H1 (cell line): ENCODE measurements around the gene BMPR1A. TPM values are rescaled to one million over a fixed set of nuclear protein-coding genes. Genes with fewer than 3 reads are reported as not detected.

ENCODE experiments used
- CTCF ChIA-PET: fragments of 300-600 bp; sonication (Branson Sonifier 250); formaldehyde crosslinking; loops from one replicate; lab custom pipeline; 2021; ENCODE audit not compliant: partially characterized antibody; lab: Charles Lee
- POLR2A ChIA-PET: fragments of 300-600 bp; sonication (Branson Sonifier 250); formaldehyde crosslinking; loops from one replicate; lab custom pipeline; 2021; ENCODE audit warnings: inconsistent platforms; ENCODE audit not compliant: partially characterized antibody; lab: Charles Lee
- DNase-seq, 2 experiments: peaks; one replicate each; pipeline versions ENCODE4 v3.0.0 to v3.0.0-alpha.2; 2010 to 2022; ENCODE audit warnings: low spot score in 2 of 2, low read depth in 1 of 2, mixed read lengths in 1 of 2
- FAIRE-seq: peaks from 2 replicates; lab custom pipeline; 2011; peaks lifted over from hg19 to GRCh38; lab: Jason Lieb, UNC
- H2AFZ ChIP-seq: 2 replicates; pipeline ENCODE4 v1.8.1; 2012; ENCODE audit warnings: low read length, inconsistent platforms
- H2AK5ac ChIP-seq: 2 replicates; pipeline ENCODE4 v1.6.1; 2013; ENCODE audit warnings: low read depth, low read length
- H2BK120ac ChIP-seq: replicated peaks from 2 replicates; pipeline ENCODE3; 2013; ENCODE audit warnings: low read depth, low read length, inconsistent platforms
- H2BK12ac ChIP-seq: 2 replicates; pipeline ENCODE4 v1.6.1; 2013; ENCODE audit warnings: low read depth, low read length
- H2BK15ac ChIP-seq: 2 replicates; pipeline ENCODE4 v1.6.1; 2013; ENCODE audit warnings: low read length
- H2BK20ac ChIP-seq: 2 replicates; pipeline ENCODE4 v1.6.1; 2013; ENCODE audit warnings: low read length
- H2BK5ac ChIP-seq: 2 replicates; pipeline ENCODE4 v1.6.1; 2013; ENCODE audit warnings: low read depth, low read length
- H3K14ac ChIP-seq: 2 replicates; pipeline ENCODE4 v1.6.1; 2013; ENCODE audit warnings: inconsistent platforms; ENCODE audit not compliant: insufficient read length
- H3K18ac ChIP-seq: 2 replicates; pipeline ENCODE4 v1.6.1; 2013; ENCODE audit warnings: low read length; ENCODE audit errors: extremely low read depth
- H3K23ac ChIP-seq: 2 replicates; pipeline ENCODE4 v1.6.1; 2013; ENCODE audit warnings: inconsistent platforms; ENCODE audit not compliant: insufficient read length
- H3K23me2 ChIP-seq: 2 replicates; pipeline ENCODE4 v1.6.1; 2013; ENCODE audit warnings: low read depth, low read length
- H3K27ac ChIP-seq: 2 replicates; pipeline ENCODE4 v1.6.1; 2011; ENCODE audit warnings: low read depth, low read length, inconsistent platforms
- H3K27me3 ChIP-seq, 4 experiments: replicated peaks in 1 of 4; 1 replicate in 1 of 4; 2 replicates in 3 of 4; pipeline versions ENCODE4 v1.6.1 to v1.8.1; 2011 to 2013; ENCODE audit warnings: low read length in 3 of 4, mild to moderate bottlenecking in 3 of 4, inconsistent platforms in 2 of 4, mixed read lengths in 2 of 4, moderate library complexity in 1 of 4; ENCODE audit not compliant: control insufficient read depth in 3 of 4, insufficient read depth in 3 of 4; ENCODE audit errors: extremely low read depth in 1 of 4
- H3K36me3 ChIP-seq, 4 experiments: 2 replicates each; pipeline versions ENCODE4 v1.6.1 to v1.8.1; 2011 to 2013; ENCODE audit warnings: mild to moderate bottlenecking in 4 of 4, low read length in 3 of 4, moderate library complexity in 2 of 4, control low read depth in 1 of 4, inconsistent platforms in 1 of 4; ENCODE audit not compliant: insufficient read depth in 4 of 4, control insufficient read depth in 2 of 4
- H3K4ac ChIP-seq: replicated peaks from 2 replicates; pipeline ENCODE3; 2013; ENCODE audit warnings: low read length, low read depth, mixed read lengths, inconsistent platforms; ENCODE audit not compliant: insufficient read length
- H3K4me1 ChIP-seq, 4 experiments: replicated peaks in 1 of 4; 1 replicate in 1 of 4; 2 replicates in 3 of 4; pipeline versions ENCODE4 v1.6.1 to v1.8.1; 2011 to 2013; ENCODE audit warnings: low read length in 3 of 4, inconsistent platforms in 2 of 4, mixed read lengths in 1 of 4; ENCODE audit not compliant: insufficient read depth in 4 of 4, control insufficient read depth in 3 of 4
- H3K4me2 ChIP-seq, 2 experiments: 2 replicates each; pipeline versions ENCODE4 v1.6.1 to v1.8.1; 2011 to 2013; ENCODE audit warnings: low read depth in 2 of 2, low read length in 2 of 2, control low read depth in 1 of 2, inconsistent platforms in 1 of 2, mild to moderate bottlenecking in 1 of 2; ENCODE audit not compliant: insufficient read depth in 1 of 2
- H3K4me3 ChIP-seq, 4 experiments: fragments of 200-600, 300-600 bp in 1 of 4; sonication (generic), shearing (Covaris generic), sonication (Bioruptor Twin) in 1 of 4; 2 replicates each; pipeline versions ENCODE4 v1.5.1 to v1.8.1; 2011 to 2016; ENCODE audit warnings: low read length in 4 of 4, low read depth in 3 of 4, control low read depth in 2 of 4, inconsistent platforms in 2 of 4, mild to moderate bottlenecking in 2 of 4, mixed read lengths in 1 of 4, moderate library complexity in 1 of 4; ENCODE audit not compliant: insufficient read depth in 2 of 4; ENCODE audit errors: extremely low read depth in 1 of 4
- H3K56ac ChIP-seq: replicated peaks from 2 replicates; pipeline ENCODE3; 2013; ENCODE audit warnings: low read depth, mild to moderate bottlenecking, mixed read lengths, low read length, inconsistent platforms; ENCODE audit not compliant: insufficient read length
- H3K79me1 ChIP-seq: 2 replicates; pipeline ENCODE4 v1.6.1; 2013; ENCODE audit warnings: low read depth, low read length, control low read depth
- H3K79me2 ChIP-seq, 2 experiments: 2 replicates each; pipeline versions ENCODE4 v1.6.1 to v1.8.1; 2012 to 2013; ENCODE audit warnings: low read length in 2 of 2, mild to moderate bottlenecking in 2 of 2, inconsistent platforms in 1 of 2; ENCODE audit not compliant: insufficient read depth in 2 of 2, control insufficient read depth in 1 of 2
- H3K9ac ChIP-seq, 4 experiments: replicated peaks in 1 of 4; 1 replicate in 1 of 4; 2 replicates in 3 of 4; pipeline versions ENCODE4 v1.6.1 to v1.8.1; 2011 to 2013; ENCODE audit warnings: low read depth in 3 of 4, low read length in 3 of 4, control low read depth in 2 of 4, mild to moderate bottlenecking in 2 of 4, moderate library complexity in 2 of 4, inconsistent platforms in 1 of 4; ENCODE audit errors: extremely low read depth in 1 of 4
- H3K9me3 ChIP-seq, 2 experiments: 2 replicates each; pipeline versions ENCODE4 v1.6.1 to v1.8.1; 2012 to 2013; ENCODE audit warnings: mild to moderate bottlenecking in 2 of 2, moderate library complexity in 2 of 2, control low read depth in 1 of 2, inconsistent platforms in 1 of 2, low read depth in 1 of 2, low read length in 1 of 2, mixed read lengths in 1 of 2; ENCODE audit not compliant: insufficient read depth in 2 of 2
- H4K20me1 ChIP-seq, 2 experiments: replicated peaks in 1 of 2; 2 replicates each; pipeline versions ENCODE3 to v1.8.1; 2011 to 2013; ENCODE audit warnings: inconsistent platforms in 2 of 2, low read length in 2 of 2, mild to moderate bottlenecking in 1 of 2; ENCODE audit not compliant: insufficient read depth in 2 of 2, control insufficient read depth in 1 of 2
- H4K5ac ChIP-seq: 2 replicates; pipeline ENCODE4 v1.6.1; 2013; ENCODE audit warnings: low read length, low read depth, mixed read lengths, inconsistent platforms; ENCODE audit not compliant: insufficient read length
- H4K8ac ChIP-seq: 2 replicates; pipeline ENCODE4 v1.8.0; 2013; ENCODE audit warnings: mild to moderate bottlenecking, moderate library complexity, low read length, inconsistent platforms; ENCODE audit not compliant: insufficient read depth; ENCODE audit errors: extremely low read depth
- H4K91ac ChIP-seq: replicated peaks from 2 replicates; pipeline ENCODE3; 2013; ENCODE audit warnings: low read length, mixed read lengths, inconsistent platforms; ENCODE audit not compliant: insufficient read length
- BCL11A ChIP-seq, 2 experiments: IDR thresholded peaks; one replicate each; pipeline ENCODE4 v1.6.1; 2011; ENCODE audit warnings: low read depth in 2 of 2, low read length in 2 of 2, mild to moderate bottlenecking in 2 of 2
- EP300 ChIP-seq, 2 experiments: IDR thresholded peaks; 1 replicate in 1 of 2; 2 replicates in 1 of 2; pipeline ENCODE4 v1.6.1; 2011 to 2012; ENCODE audit warnings: low read depth in 2 of 2, low read length in 2 of 2, mild to moderate bottlenecking in 2 of 2, borderline replicate concordance in 1 of 2, inconsistent platforms in 1 of 2, moderate library complexity in 1 of 2
- KDM1A ChIP-seq: fragments of 200-600, 300-600 bp; sonication (generic); IDR thresholded peaks from 2 replicates; pipeline ENCODE4 v1.7.1; 2016; ENCODE audit warnings: mild to moderate bottlenecking, low read length, borderline replicate concordance
- KDM5A ChIP-seq: fragments of 200-600 bp; IDR thresholded peaks from 2 replicates; pipeline ENCODE4 v1.7.1; 2012; ENCODE audit warnings: mild to moderate bottlenecking, low read length, inconsistent platforms, mixed read lengths
- PHF8 ChIP-seq: fragments of 200-600 bp; sonication (generic); conservative IDR thresholded peaks from 2 replicates; pipeline ENCODE4 v1.7.1; 2012; ENCODE audit warnings: low read depth, mild to moderate bottlenecking, inconsistent platforms, low read length, moderate library complexity
- TEAD4 ChIP-seq: IDR thresholded peaks from 2 replicates; pipeline ENCODE4 v1.6.1; 2012; ENCODE audit warnings: low read depth, low read length, inconsistent platforms, mixed read lengths
- ZNF274 ChIP-seq: IDR thresholded peaks from 2 replicates; pipeline ENCODE4 v1.7.0; 2012; ENCODE audit warnings: low read length, borderline replicate concordance; ENCODE audit errors: extremely low read depth
- WGBS, 2 experiments: shearing (Covaris generic) in 1 of 2; methylation state at CpG; one replicate each; pipeline versions ENCODE4 v1.1.6 to v1.1.7; 2013 to 2015; ENCODE audit warnings: low lambda C conversion rate in 2 of 2, mixed read lengths in 2 of 2, inconsistent platforms in 1 of 2, low coverage in 1 of 2, missing lambda C conversion rate in 1 of 2; ENCODE audit not compliant: insufficient replicate concordance in 2 of 2, insufficient coverage in 1 of 2, insufficient read length in 1 of 2; ENCODE audit errors: extremely low coverage in 1 of 2, missing lambda C conversion rate in 1 of 2; 5-methylcytosine and 5-hydroxymethylcytosine counted together
- polyA plus RNA-seq, 7 experiments: library from polyadenylated mRNA; depleted of rRNA in 3 of 7; stranded (reverse) in 5 of 7; unstranded in 2 of 7; fragments of >200 nt in 5 of 7; fragments of 200-250 nt in 2 of 7; gene quantifications; 1 replicate in 5 of 7; 2 replicates in 1 of 7; 4 replicates in 1 of 7; pipeline versions ENCODE4 v1.2.1 to v1.2.3, GENCODE V29; 2011 to 2013; ENCODE audit warnings: missing spikeins in 2 of 7, mixed read lengths in 2 of 7
- total RNA-seq: library from RNA; stranded (reverse); fragmentation: NEBNext Ultra II Directional; extraction: Animal tissue kit (Norgen Biotek cat#: 25700); gene quantifications from 2 replicates; pipeline ENCODE4 v1.2.1, GENCODE V29; 2021
- TF ChIP-seq, protein P1 (sequence below): IDR thresholded peaks from 2 replicates; pipeline ENCODE4 v1.6.1; 2012; ENCODE audit warnings: inconsistent platforms

The BMPR1A gene
- total and polyA plus RNA-seq, 2 of the 8 experiments (the other 6 are each of a cell fraction or from before 2014, with no cell fraction given): 34.4 to 129 TPM

DNA sequence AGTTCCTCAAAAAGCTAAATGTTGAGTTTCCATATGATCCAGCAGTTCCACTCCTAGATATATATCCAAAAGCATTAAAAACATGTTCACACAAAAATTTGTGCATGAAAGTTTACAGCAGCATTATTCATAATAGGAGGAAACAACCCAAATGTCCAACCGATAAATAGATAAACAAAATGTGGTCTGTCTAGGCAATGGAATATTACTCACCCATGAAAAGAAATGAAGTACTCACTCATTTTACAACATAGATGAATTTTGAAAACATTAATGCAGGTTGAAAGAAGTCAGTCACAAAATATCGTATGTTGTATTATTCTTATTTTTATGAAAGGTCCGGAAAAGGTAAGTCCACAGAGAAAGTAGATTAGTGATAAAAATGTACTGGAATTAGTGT is 34.0 kb downstream of the BMPR1A start:
- Histone ChIP-seq H2BK120ac (no peak overlapping the region), H3K14ac (no peak overlapping the region), H3K36me3 (peaks cover 0 to 4% (median 0%) of the 10 kb centered on the region in 4 experiments; a peak in 2 of 8 replicates), H4K8ac (no peak overlapping the region), H3K4me1 (peaks cover 3 to 13% (median 11%) of the 10 kb centered on the region in 4 experiments), H3K79me1 (0 out of 2 replicates have a peak, but pooled peaks cover 2% of the 10 kb centered on the region), H2BK12ac (no peak overlapping the region), H4K20me1 (peaks cover 7 to 9% of the 10 kb centered on the region in 2 experiments), H4K5ac (no peak overlapping the region), H4K91ac (no peak overlapping the region), H3K56ac (no peak overlapping the region), H3K79me2 (peaks cover 25 to 91% of the 10 kb centered on the region in 2 experiments), H3K4me3 (no peak overlapping the region), H2BK20ac (no peak overlapping the region), H3K27ac (no peak overlapping the region), H2AK5ac (no peak overlapping the region), H2BK5ac (no peak overlapping the region), H3K23me2 (no peaks in the 10 kb centered on the region), H3K9ac (no peak overlapping the region), H3K18ac (no peak overlapping the region), H3K4me2 (no peak overlapping the region), H3K23ac (no peak overlapping the region), H2BK15ac (no peak overlapping the region), H3K9me3 (no peaks in the 10 kb centered on the region), H3K4ac (no peak overlapping the region), H3K27me3 (no peaks in the 10 kb centered on the region), H2AFZ (no peak overlapping the region)
- FAIRE-seq (no peak), DNase-seq (no peak)
- ChIA-PET CTCF (interaction anchor here (1.1 kb wide), 1 partner anchor 10 kb away, joined by 4 read pairs; no protein-coding TSS in a partner anchor), POLR2A (interaction anchor here (0.7 to 1.0 kb wide), 3 partner anchors 18 to 82 kb away, joined by 3 read pairs; partner anchors contain the start of gene BMPR1A)
- WGBS, 2 experiments: 93% methylated on average over 3 of the region's 3 CpGs; no CpG with 5 or more reads in 1 of the 2 experiments
- TF ChIP-seq EP300 (IDR thresholded peaks at IDR 0.05; ENCODE audit: borderline replicate concordance in 1 of 2, low read depth in 2 of 2, low read length in 2 of 2): no peak
- no peak for TF ChIP-seq ZNF274
- no peak for TF ChIP-seq BCL11A (IDR thresholded peaks at IDR 0.05; ENCODE audit: low read depth in 2 of 2, low read length in 2 of 2)
- TF ChIP-seq KDM1A: 0 out of 2 replicates have a peak, but pooled peaks have one; percentile 40
- TF ChIP-seq TEAD4: no peak
- TF ChIP-seq PHF8: no peak
- TF ChIP-seq, protein P1, sequence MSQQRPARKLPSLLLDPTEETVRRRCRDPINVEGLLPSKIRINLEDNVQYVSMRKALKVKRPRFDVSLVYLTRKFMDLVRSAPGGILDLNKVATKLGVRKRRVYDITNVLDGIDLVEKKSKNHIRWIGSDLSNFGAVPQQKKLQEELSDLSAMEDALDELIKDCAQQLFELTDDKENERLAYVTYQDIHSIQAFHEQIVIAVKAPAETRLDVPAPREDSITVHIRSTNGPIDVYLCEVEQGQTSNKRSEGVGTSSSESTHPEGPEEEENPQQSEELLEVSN: no peak
- no peak for TF ChIP-seq KDM5A
